ENCODE results near the gene ZFHX3. TPM values are rescaled to one million over a fixed set of nuclear protein-coding genes. Genes with fewer than 3 reads are reported as not detected.
A peak's percentile ranks its signal among the peaks of the same experiment; 100 is the strongest.

The ZFHX3 gene
- total and polyA plus RNA-seq, 4 donors: 1.5 to 5.9 (median 3.0) TPM

- TF ChIP-seq HNF4A (conservative IDR thresholded peaks at IDR 0.05) (no peak), GABPA (IDR thresholded peaks at IDR 0.05 in 1 of 2, conservative IDR thresholded peaks at IDR 0.05 in 1 of 2) (no peak), REST (IDR thresholded peaks at IDR 0.05) (no peak), SP1 (IDR thresholded peaks at IDR 0.05) (no peak), EGR1 (IDR thresholded peaks at IDR 0.05; ENCODE audit: low read depth in 2 of 2) (no peak), JUND (IDR thresholded peaks at IDR 0.05) (no peak)
- no peak overlapping the region for H3K27ac ChIP-seq (ENCODE audit: low read depth in 1 of 2, low read length in 2 of 2)
- H3K36me3 ChIP-seq (ENCODE audit: control insufficient read depth in 4 of 4, insufficient read depth in 3 of 4, low read depth in 1 of 4, low read length in 3 of 4): no peaks in the 10 kb centered on the region
- 79% methylated on average over 18 of the region's 18 CpGs for WGBS
- H3K9me3 ChIP-seq (ENCODE audit: control insufficient read depth in 4 of 4, low read length in 3 of 4): no peaks in the 10 kb centered on the region
- no peaks in the 10 kb centered on the region for H3K27me3 ChIP-seq (ENCODE audit: control insufficient read depth in 4 of 4, insufficient read depth in 4 of 4, low read length in 3 of 4)
- no peak for DNase-seq (ENCODE audit: low spot score)
- no peak overlapping the region for H3K4me3 ChIP-seq (ENCODE audit: low read depth in 1 of 3, low read length in 3 of 3)
- H3K9ac ChIP-seq (ENCODE audit: low read depth in 1 of 2, low read length in 2 of 2): no peak overlapping the region
- peaks cover 9 to 26% (median 10%) of the 10 kb centered on the region in 4 donors for H3K4me1 ChIP-seq (ENCODE audit: control insufficient read depth in 4 of 4, insufficient read depth in 4 of 4, low read length in 3 of 4)
Measured at GRCh38 chr16:72995151-72995881, 52.6 kb downstream of the ZFHX3 start.

- Histone ChIP-seq H3K4me1 (ENCODE audit: control insufficient read depth in 4 of 4, insufficient read depth in 4 of 4, low read length in 3 of 4) (peaks cover 15 to 47% (median 19%) of the 10 kb centered on the region in 4 donors), H3K4me3 (ENCODE audit: low read depth in 1 of 3, low read length in 3 of 3) (no peak overlapping the region), H3K27me3 (ENCODE audit: control insufficient read depth in 4 of 4, insufficient read depth in 4 of 4, low read length in 3 of 4) (no peaks in the 10 kb centered on the region), H3K27ac (ENCODE audit: low read depth in 1 of 2, low read length in 2 of 2) (no peak overlapping the region), H3K36me3 (ENCODE audit: control insufficient read depth in 4 of 4, insufficient read depth in 3 of 4, low read depth in 1 of 4, low read length in 3 of 4) (no peaks in the 10 kb centered on the region), H3K9me3 (ENCODE audit: control insufficient read depth in 4 of 4, low read length in 3 of 4) (no peaks in the 10 kb centered on the region), H3K9ac (ENCODE audit: low read depth in 1 of 2, low read length in 2 of 2) (no peak overlapping the region)
- peak; percentile 29 for TF ChIP-seq NR2F2 (IDR thresholded peaks at IDR 0.05)
- no peak for TF ChIP-seq JUND (IDR thresholded peaks at IDR 0.05)
- WGBS: 74% methylated on average over 6 of the region's 6 CpGs
- DNase-seq (ENCODE audit: low spot score): no peak
Measured at GRCh38 chr16:72992142-72992601, 55.8 kb downstream of the ZFHX3 start.

- Histone ChIP-seq H3K9me3 (ENCODE audit: control insufficient read depth in 4 of 4, low read length in 3 of 4) (no peaks in the 10 kb centered on the region), H3K9ac (ENCODE audit: low read depth in 1 of 2, low read length in 2 of 2) (no peak overlapping the region), H3K36me3 (ENCODE audit: control insufficient read depth in 4 of 4, insufficient read depth in 3 of 4, low read depth in 1 of 4, low read length in 3 of 4) (no peaks in the 10 kb centered on the region), H3K4me1 (ENCODE audit: control insufficient read depth in 4 of 4, insufficient read depth in 4 of 4, low read length in 3 of 4) (peaks cover 11 to 47% (median 19%) of the 10 kb centered on the region in 4 donors), H3K27me3 (ENCODE audit: control insufficient read depth in 4 of 4, insufficient read depth in 4 of 4, low read length in 3 of 4) (no peaks in the 10 kb centered on the region), H3K27ac (ENCODE audit: low read depth in 1 of 2, low read length in 2 of 2) (no peak overlapping the region), H3K4me3 (ENCODE audit: low read depth in 1 of 3, low read length in 3 of 3) (no peak overlapping the region)
- 54% methylated on average over 6 of the region's 6 CpGs for WGBS
- peak; percentile 31 to 54 for TF ChIP-seq HNF4A (conservative IDR thresholded peaks at IDR 0.05)
- TF ChIP-seq ZBTB33 (IDR thresholded peaks at IDR 0.05): no peak
- no peak for TF ChIP-seq YY1 (IDR thresholded peaks at IDR 0.05)
- TF ChIP-seq GABPA (IDR thresholded peaks at IDR 0.05 in 1 of 2, conservative IDR thresholded peaks at IDR 0.05 in 1 of 2): no peak
- TF ChIP-seq EGR1 (IDR thresholded peaks at IDR 0.05; ENCODE audit: low read depth in 2 of 2): peak in 1 of 2 donors; percentile 14
- TF ChIP-seq JUND (IDR thresholded peaks at IDR 0.05): no peak
- DNase-seq (ENCODE audit: low spot score): no peak
Measured at GRCh38 chr16:72991644-72992043, 56.3 kb downstream of the ZFHX3 start.

All from liver (tissue), 9 donors.